NCI-H446 (cell line): ENCODE measurements around the gene ARL6IP6.

Source experiments
- DNase-seq, 2 experiments: peaks; one replicate each; lab custom pipeline; 2025; lab: John Stamatoyannopoulos, UW

Gene ARL6IP6

GRCh38 chr2:152718076-152718908 lies at the start of gene ARL6IP6:
ARL6IP6 (plus strand) TSS chr2:152718620; CDS start chr2:152718625, 5 bp downstream.
- peak; percentile 92 for DNase-seq

DNA sequence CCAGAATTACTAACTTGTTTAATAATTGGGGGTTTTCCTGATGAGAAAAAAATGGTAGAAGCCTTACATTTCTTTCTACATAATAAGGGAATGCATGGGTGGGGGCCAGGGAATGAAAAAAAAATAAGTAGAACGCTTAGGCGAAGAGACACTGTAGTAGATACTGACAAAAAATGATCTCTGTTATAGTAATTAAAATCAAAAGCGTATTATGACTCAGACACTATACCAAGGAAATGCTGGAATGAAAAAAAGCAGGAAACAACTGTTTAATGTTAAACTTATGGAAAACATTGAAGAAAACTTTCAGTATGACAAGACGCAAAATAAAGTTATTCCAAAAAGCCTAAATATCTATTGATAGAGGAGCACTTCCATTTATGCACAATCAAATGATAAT lies 44.1 kb upstream of the ARL6IP6 start:
- no peak for DNase-seq

DNA sequence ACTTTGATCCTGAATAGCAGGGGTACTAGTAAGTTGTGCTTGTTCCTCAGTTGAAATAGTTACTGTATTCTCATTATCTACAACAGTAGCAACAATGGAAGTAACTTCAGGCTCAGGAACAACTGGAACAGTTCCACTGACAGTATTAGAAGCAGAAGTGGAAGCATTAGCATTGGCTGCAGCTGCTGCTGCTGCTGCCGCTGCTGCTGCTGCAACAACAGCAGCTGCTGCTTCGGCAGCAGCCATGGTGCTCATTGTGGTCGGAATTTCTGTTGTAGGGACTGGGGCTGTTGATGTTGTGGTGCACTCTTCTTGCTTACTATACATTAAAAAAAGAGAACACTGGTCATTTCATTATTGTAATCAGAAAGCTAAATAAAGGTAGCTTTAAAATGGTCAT lies 42.0 kb upstream of the ARL6IP6 start:
- DNase-seq = no peak

GRCh38 chr2:152678808-152679207 lies 39.6 kb upstream of the ARL6IP6 start:
- no peak for DNase-seq

GRCh38 chr2:152682663-152683062 lies 35.8 kb upstream of the ARL6IP6 start:
- DNase-seq = no peak

DNA sequence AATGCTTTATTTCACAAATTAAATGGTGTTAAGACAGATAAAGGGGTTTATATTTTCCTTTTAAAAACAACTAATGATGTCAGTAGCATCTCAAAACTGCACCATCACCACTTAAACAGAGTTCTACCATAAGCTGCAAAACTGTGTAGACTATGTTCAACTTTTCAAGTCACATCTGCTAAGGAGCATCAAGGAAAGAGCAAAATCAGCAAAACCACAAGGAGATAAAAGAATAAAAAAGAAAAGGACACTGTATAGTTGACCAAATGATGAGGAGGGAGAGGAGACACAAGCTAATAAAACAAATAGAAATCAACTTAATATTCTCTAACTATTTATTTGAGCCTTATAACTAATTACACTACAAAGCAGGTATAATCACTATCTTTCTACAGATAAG lies 35.0 kb upstream of the ARL6IP6 start:
- DNase-seq = no peak

DNA sequence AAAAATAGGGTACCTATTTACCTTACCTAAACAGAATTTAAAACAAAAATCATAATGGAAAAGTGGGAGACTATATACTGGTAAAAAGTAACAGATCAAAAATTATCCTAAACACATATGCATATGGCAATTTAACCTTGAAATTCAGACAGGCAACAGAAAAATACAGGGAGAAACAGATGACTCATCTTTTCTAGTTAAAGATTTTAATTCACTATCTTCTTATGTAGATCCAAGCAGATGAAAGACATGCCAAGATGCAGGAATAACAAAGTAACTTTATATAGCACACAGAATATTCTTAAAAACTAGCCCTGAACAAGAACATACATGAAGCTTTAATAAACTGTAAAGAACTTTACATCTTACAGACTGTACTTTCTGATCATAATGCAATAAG lies 32.1 kb upstream of the ARL6IP6 start:
- DNase-seq = no peak

- no peak for DNase-seq
These were observed 25.4 kb upstream of the ARL6IP6 start for GRCh38 chr2:152693033-152693432.

GRCh38 chr2:152694161-152694661 lies 24.2 kb upstream of the ARL6IP6 start:
- no peak for DNase-seq

GRCh38 chr2:152695763-152696162 lies 22.7 kb upstream of the ARL6IP6 start:
- DNase-seq = no peak

DNA sequence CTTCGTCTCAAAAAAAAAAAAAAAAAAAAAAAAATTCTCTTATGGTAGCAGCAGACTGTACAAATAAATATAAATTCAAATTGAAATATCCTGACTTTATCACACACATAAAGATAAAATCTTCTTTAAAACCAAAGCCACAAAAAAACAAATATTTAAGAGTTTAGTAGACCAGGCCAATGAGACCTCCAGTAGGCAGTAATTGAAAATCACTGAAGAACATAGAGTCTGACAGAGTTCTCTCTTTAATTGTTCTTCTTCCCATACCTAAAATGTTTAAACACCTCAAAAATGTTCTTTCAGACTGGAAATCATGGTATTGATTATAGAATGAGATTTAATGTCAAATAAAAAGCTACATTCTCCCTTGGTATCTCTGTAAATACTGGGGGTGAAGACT lies 21.9 kb upstream of the ARL6IP6 start:
- no peak for DNase-seq

DNA sequence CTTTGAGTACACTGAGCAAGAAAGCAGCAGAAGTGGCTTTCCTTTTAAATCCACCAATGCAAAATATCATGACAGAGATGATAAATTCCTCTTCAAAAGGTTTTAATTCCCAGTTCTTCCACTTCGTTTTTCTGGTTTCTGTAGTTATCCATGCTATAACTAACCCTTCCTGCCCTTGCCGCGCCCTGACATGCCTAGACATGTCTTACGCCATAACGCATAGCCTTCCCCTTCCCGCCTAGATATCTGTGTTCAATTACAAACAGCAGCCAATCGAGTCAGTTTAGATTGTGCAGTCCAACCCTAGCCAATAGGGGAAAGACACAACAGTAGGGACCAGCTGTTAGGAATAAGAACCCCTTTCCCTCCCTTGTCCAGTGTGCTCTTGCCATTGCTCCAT lies 17.2 kb upstream of the ARL6IP6 start:
- DNase-seq = no peak

DNA sequence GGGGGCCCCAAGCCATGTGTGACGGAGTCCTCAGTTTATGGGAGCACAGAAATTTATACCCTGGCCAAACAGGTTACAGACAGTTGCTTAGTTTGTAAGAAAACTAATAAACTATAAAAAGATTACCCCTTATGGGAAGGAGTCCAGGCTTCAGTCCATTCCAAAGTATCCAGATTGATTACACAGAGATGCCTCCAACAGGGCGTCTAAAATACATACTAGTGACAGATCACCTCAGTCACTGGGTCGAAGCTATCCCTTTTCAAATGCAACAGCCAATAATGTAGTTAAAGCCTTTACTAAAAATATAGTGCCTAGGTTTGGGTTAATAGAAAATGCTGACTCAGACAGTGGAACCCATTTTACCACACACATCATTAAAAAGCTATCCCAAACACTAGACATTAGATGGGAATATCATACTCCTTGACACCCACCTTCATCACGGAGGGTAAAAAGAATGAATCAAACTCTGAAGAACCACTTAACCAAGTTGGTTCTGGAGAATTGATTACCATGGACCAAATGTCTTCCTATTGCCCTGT lies 11.9 kb upstream of the ARL6IP6 start:
- DNase-seq = no peak

DNA sequence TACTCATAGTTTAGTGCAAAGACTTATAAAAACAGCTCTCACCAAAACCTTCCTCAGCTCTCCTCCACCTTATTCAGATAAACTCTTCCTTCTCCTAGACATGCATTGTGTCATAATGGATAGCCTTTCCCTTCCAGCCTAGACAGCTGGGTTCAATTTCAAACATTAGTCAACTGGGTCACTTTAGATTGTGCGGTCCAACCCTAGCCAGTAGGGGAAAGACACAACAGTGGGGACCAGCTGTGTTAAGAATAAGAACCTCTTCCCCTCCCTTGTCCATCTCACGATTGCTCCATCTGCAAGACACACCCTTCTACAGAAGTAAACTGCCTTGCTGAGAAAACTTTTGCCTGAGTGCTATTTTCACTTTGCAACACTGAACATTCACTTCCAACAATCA lies 9.7 kb upstream of the ARL6IP6 start:
- DNase-seq = no peak

DNA sequence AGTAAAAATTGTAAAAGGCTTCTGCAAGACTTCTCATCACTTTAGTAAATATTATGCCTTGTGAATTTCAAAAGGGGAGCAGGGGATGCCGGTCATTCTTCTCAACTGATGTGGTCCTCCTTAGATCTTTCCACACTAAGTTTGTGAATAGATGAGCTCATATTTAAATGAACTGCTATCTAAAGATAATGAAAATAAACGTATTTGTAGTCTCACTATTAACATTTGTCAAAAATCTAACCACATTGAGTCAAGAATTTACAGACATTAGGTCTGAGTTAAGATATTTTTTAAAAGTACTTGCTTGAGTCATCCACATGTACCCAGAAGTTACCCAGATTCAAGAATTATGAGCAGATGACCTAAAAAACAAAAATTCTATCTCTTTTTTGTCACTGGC lies 7.7 kb upstream of the ARL6IP6 start:
- no peak for DNase-seq

GRCh38 chr2:152715112-152715511 lies 3.3 kb upstream of the ARL6IP6 start:
- no peak for DNase-seq

DNA sequence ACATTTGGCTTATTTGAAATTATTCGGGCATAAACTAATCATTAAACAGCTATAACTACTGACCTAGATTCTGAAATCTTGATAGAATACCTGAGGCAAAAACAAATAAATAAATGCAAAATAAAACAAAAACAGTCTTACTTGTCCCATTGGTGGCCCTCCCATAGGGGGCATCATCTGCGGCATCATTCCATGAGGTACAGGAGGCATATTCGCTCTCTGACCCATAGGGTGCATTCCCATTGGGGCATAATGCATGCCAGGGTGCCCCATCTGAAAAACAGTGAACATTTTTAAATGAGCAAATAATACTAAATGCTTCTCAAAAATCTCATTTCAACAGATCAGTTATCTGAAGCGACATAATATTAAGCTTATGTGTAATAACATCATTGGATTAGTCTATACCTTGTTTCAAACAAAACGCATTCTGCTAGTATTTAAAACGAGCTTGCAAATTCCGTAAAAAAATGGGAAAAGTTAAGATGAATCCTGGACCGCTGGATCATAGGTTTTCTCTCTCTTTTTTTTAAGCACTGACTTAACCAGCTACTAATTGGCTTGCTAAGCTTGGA lies 2.5 kb upstream of the ARL6IP6 start:
- DNase-seq = peak in 1 of 2 experiments; percentile 37

DNA sequence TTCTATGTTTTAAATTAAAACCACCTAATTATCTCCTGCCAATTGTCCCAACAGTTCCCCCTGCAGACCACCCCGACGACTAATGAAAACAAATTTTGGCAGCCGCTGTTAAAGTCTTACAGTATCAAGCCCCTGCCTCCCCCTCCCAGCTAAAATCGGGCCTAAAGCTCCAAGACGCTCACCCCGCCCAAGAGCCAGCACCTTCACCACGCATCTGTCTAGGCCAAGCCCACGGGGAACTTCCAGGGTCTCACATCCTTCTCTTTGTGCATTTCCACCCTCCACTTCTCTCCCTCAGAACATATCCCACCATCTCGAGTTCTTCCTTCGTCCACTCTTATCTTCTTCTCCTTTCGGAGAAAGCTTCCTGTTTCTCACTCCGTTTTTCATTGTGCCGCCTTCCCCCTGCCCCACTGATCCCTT lies 1.6 kb upstream of the ARL6IP6 start:
- DNase-seq = peak in 1 of 2 experiments; percentile 29

DNA sequence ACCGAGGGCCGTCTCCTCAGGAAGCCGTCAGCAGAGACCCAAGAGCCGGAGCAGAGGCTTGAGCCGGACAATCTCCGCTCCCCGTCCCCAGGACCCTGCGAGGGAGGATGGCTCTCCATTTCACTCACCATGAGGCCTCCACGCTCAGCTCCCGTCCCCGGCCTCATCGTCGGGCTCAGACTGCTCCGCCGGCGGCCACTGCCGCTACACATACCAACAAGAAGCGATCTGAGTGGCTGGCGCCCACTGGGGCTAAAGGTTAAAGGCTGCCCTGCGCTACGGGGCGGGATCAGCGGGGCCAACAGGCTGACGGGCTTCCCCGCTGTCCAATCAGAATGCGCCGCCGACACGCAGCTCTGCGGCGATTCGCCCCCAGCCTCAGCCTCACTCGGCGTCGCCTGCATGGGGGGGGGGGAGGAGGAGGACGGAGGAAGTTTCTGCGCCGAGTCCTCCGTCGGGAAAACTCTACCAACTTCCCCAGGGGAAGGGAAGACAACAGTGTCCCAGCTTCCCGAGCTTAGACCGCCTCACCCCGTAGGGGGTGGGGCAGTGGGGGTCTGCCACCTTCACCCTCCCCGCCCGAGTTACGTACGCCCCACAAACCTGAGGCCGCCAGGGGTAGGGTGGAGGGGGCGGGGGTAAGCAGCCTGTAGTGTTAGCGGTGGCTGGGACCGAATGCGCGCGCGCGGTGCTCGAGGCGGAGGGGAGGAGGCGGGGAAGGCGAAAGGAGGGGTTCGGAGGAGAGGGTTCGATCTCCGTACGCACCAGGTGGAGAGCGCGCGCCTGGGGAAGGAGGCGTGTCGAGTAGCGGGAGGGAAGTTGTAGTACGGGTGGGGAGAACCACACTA lies 968 bp upstream of the ARL6IP6 start, which contains the start of gene PRPF40A:
Gene PRPF40A, minus strand, starts transcription at position 234 of the 848 bp plus-strand sequence. Its CDS starts 22 bp downstream, at position 212.
- DNase-seq = peak; percentile 92 to 98

DNA sequence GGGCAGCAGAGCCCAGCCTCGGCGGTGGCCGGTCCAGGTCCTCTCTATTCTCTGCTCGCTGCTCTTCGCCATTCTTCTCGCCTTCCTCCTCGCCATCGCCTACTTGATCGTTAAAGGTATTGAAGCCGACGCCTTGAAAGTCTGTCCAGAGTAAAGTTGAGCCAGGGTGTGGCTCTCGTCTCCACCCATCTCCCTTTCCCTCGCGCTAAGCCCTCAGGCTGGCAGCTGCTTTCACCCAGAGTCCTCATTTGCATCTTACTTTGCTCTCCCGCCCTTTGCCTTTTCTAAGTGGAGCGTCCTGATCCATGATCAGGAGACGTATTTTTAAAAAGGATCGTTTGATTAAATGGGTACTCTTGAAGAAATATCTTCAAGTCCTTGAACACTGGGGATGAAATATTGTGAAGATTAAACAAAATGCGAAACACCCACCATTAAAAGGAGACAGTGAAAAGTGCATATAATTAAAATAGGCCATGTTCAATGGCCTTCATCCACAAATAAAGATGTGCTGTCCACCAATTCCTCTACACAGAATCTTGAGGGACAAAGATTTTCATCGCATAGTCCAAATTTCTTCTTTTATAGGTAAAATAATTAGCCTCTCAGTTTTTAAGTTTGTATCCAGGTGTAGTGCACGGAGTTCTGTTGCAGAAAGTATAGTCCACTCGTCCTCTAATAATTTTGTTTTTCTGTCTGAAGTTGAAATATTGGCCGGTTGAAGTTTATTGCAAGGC lies 657 bp downstream of the ARL6IP6 start:
- DNase-seq = peak; percentile 45 to 68

DNA sequence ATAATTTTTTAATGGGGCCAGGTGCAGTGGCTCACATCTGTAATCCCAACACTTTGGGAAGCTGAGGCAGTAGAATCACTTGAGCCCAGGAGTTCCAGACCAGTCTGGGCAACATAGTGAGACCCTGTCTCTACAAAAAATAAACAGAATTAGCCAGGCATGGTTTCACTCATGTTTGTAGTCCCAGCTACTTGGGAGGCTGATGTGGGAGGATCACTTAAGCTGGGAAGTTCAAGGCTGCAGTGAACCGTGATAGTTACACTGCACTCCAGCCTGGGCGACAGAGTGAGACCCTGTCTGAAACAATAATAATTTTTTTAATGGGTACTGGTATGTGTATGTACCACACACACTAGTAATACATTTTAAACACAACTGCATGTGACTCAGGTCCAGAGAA lies 2.4 kb downstream of the ARL6IP6 start:
- DNase-seq = no peak
